Ramos (cell line): ENCODE results near the gene BRAF.
"Not testable (repeated sequence)": the region's sequence is repeated elsewhere in the genome, so short reads cannot be mapped to it uniquely, and the experiment has no call there.

Source experiments
- in situ Hi-C: fragments of 300-500 bp; cut with MboI; formaldehyde crosslinking; loops from one replicate; pipeline ENCODE4 v1.14.3; 2022; ENCODE audit warnings: low sequenced_read_pairs; ENCODE audit not compliant: unreplicated experiment

BRAF gene

GRCh38 chr7:140883378-140883777 lies 41.4 kb downstream of the BRAF start:
- in situ Hi-C loops, result no loop called here

- in situ Hi-C loops, result not testable (repeated sequence)
Observed at GRCh38 chr7:140882834-140883233, 41.9 kb downstream of the BRAF start.

- in situ Hi-C loops, result no loop called here
Observed at GRCh38 chr7:140881507-140882228, 43.1 kb downstream of the BRAF start.

GRCh38 chr7:140877249-140877524 lies 47.5 kb downstream of the BRAF start:
- in situ Hi-C loops, result no loop called here

- in situ Hi-C loops, result no loop called here
Observed at GRCh38 chr7:140876519-140877248, 48.0 kb downstream of the BRAF start.

- in situ Hi-C loops, result no loop called here
Observed at GRCh38 chr7:140873434-140873833, 51.3 kb downstream of the BRAF start.

- in situ Hi-C loops, result no loop called here
Observed at GRCh38 chr7:140870003-140870402, 54.7 kb downstream of the BRAF start.

GRCh38 chr7:140869430-140869829 lies 55.3 kb downstream of the BRAF start:
- in situ Hi-C loops, result no loop called here

GRCh38 chr7:140867467-140868462 lies 57.0 kb downstream of the BRAF start:
- in situ Hi-C loops, result no loop called here

- in situ Hi-C loops, result no loop called here
Observed at GRCh38 chr7:140866926-140867325, 57.8 kb downstream of the BRAF start.

- in situ Hi-C loops, result no loop called here
Observed at GRCh38 chr7:140864732-140865131, 60.0 kb downstream of the BRAF start.

GRCh38 chr7:140863867-140864266 lies 60.9 kb downstream of the BRAF start:
- in situ Hi-C loops, result no loop called here

GRCh38 chr7:140863184-140863583 lies 61.5 kb downstream of the BRAF start:
- in situ Hi-C loops, result no loop called here

- in situ Hi-C loops, result no loop called here
Observed at GRCh38 chr7:140857048-140857447, 67.7 kb downstream of the BRAF start.

GRCh38 chr7:140841166-140841715 lies 83.5 kb downstream of the BRAF start:
- in situ Hi-C loops, result no loop called here

GRCh38 chr7:140831724-140832123 lies 93.0 kb downstream of the BRAF start:
- in situ Hi-C loops, result no loop called here

- in situ Hi-C loops, result no loop called here
Observed at GRCh38 chr7:140829720-140830119, 95.0 kb downstream of the BRAF start.

- in situ Hi-C loops, result no loop called here
Observed at GRCh38 chr7:140828741-140829140, 96.0 kb downstream of the BRAF start.

GRCh38 chr7:140817383-140817782 lies 107.3 kb downstream of the BRAF start:
- in situ Hi-C loops, result loop anchor here (10.0 kb wide), 1 partner anchor 197 kb away; the partner anchor contains the start of gene MRPS33

GRCh38 chr7:140810830-140811556 lies 113.7 kb downstream of the BRAF start:
- in situ Hi-C loops, result loop anchor here (10.0 kb wide), 1 partner anchor 204 kb away; the partner anchor contains the start of gene MRPS33
